ENCODE results near the gene ZIC2.

GRCh38 chr13:99948411-99948810 is 33.2 kb upstream of the ZIC2 start:
- TF ChIP-seq CTCF (IDR thresholded peaks at IDR 0.05; ENCODE audit: insufficient read depth, low read depth, low read length) (no peak), EZH2 (IDR thresholded peaks at IDR 0.05; ENCODE audit: insufficient read depth, low read length) (no peak)

All from astrocyte (in vitro differentiated cells and primary cell).